GM19023 (cell line): ENCODE measurements around the gene KCTD5.
"Not testable (repeated sequence)": the region's sequence is repeated elsewhere in the genome, so short reads cannot be mapped to it uniquely, and the experiment has no call there.

ENCODE experiments used
- ATAC-seq: cut with Tn5 transposase; IDR thresholded peaks from one replicate; pipeline ENCODE4 v1.9.1; 2021; ENCODE audit warnings: mild to moderate bottlenecking, moderate library complexity; ENCODE audit not compliant: unreplicated experiment

KCTD5 gene

DNA sequence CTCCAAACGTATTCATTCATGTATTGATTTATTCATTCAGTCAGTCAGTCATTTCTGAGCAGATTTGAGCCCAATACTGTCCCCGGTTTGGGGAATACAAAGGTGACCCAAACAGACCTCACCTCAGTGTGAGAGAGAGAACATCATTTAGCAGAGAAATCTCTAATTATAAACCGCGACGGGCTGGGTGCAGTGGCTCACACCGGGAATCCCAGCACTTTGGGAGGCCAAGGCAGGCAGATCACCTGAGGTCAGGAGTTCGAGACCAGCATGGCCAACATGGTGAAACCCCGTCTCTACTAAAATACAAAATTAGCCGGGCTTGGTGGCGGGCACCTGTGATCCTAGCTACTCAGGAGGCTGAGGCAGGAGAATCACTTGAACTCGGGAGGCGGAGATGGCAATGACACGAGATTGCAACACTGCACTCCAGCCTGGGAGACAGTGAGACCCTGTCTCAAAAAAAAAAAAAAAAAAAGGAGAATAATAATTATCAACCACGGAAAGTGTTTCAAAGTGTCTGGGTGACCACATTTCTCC lies 39.4 kb downstream of the KCTD5 start:
- not testable (repeated sequence) for ATAC-seq

DNA sequence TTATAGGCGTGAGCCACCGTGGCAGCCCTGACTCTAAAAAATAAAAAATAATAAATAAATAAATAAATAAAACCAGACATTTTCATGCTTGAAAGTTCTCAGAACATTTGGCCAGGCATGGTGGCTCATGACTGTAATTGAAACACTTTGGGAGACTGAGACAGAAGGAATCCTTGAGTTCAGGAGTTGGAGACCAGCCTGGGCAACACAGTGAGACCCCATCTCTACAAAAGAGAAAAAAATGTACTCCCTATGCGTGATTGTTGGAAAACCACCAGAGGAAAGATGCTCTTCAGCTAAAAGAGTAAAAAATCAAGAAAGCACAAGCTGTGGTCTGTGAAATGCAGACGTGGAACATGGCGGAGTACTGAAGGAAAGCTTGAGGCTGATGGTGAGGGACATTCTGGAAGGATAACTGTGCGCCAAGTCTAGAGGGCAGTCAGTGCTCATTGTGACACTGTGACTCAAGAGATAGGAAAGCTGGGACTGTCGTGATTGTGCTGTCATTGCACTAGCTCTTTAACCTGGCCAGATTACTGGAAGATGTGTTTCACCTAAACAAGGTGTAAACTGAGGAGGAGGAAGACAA lies 41.9 kb downstream of the KCTD5 start:
- ATAC-seq, result no peak

DNA sequence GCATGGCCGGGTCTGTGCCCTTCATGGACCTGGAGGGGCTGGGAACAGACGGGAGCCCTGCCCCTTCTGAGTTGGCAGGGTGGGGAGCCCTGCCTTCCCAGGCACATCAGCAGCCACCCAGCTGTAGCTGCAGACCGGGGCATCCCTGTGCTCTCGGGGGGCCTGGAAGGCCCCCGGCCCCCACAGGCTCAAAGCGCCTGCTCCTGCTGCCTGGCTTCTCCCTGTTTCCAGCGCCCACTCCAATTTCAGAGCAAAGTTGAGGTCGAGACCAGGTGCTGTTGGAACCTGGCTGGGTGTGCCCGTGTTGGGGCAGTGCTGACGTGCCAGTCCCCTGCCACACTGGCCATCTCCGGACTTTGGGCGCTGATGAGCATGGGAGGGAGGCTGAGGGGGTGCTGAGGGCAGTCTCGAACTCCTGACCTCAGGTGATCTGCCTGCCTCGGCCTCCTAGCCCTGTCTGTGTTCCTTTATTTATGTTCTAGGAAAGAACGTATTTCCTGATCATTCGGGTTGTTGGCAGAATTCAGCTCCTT lies 42.6 kb downstream of the KCTD5 start:
- no peak for ATAC-seq

DNA sequence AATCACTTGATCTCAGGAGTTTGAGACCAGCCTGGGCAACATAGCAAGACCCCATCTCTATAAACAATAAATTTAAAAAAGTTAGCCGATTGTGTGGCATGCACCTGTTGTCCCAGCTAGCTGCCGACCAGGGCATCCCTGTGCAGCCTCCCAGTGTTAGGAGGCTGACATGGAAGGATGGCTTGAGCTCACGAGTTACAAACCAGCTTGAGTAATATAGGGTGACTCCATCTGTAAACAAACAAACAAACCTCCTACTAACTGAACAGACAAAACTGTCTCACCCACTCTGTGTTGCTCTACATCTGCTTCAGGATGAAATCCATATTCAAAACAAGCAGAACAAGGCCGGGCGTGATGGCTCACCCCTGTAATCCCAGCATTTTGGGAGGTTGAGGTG lies 44.6 kb downstream of the KCTD5 start:
- ATAC-seq, result no peak

DNA sequence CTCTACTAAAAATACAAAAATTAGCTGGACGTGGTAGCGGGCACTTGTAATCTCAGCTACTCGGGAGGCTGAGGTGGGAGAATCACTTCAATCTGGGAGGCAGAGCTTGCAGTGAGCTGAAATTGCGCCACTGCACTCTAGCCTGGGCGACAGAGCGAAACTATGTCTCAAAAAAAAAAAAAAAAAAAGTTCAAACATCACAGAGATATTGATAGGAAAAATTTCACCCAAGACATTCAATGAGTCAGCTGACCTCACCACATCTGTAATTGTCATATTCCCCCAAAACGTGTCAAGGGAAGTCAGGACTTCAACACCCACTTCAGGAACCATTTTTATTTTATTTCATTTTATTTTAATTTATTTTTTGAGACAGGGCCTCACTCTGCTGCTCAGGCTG lies 45.7 kb downstream of the KCTD5 start:
- ATAC-seq, result no peak

DNA sequence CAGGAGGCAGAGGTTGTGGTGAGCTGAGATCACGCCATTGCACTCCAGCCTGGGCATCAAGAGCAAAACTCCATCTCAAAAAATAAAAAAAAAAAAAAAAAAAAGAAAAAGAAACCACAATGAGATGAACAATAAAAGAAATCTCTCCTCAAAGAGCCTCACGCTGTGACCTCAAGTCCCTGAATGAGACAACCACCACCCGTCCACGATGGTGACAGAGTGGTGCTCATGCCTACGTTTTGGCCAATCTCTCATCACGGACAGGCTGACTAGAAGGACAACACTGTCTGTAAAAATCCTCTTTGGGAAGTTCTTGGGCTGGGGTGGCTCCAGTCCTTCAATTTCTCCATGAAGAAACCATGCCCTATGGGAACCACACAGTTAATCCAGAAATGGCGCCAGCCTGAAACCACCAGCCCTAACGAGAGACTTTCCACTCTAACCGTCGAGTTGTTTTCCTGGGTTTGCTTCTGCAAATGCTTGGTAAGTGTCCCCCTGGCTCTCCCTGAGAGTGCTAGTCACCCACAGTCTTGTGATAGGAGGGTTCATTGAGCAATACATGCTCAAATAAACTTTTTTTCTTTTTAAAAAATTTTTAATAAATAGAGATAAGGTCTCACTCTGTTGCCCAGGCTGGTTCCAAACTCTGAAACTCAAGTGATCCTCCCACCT lies 52.7 kb downstream of the KCTD5 start:
- no peak for ATAC-seq

DNA sequence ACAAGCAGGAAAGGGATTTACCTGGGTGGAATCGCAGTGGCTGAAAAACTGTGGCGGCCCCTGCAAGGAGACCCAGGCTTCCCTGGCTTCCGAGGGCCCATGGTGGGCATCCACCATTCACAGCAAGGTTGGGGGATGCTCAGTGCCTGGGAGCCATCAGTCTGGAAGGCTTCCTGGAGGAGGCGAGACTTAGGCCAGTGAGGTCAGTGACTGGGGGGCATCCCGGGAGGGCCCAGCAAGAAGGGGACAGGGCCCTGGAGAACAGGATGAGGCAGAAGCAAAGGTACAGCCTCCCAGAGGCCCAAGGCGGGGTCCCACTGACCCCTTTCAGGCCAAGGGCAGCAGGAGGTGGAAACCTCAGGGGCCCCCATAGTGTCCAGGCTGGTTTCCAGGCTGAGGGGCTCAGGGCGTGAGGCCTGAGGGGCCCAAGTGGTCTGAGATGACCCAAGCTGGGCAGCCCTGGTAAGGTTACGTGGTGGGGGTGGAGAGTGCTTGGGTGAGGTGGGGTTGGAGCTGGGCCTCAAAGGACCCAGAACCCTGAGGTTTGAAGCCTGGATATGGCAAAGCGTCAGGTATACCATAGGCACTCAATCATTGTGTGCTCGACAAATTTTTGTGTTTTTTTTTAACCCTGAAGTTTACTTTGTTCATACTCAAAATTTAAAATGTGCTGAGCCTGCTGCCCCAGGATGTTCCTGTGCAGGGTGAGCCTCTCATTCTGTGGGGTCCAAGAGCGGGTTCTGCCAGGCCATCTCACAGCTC lies 54.3 kb downstream of the KCTD5 start:
- no peak for ATAC-seq

DNA sequence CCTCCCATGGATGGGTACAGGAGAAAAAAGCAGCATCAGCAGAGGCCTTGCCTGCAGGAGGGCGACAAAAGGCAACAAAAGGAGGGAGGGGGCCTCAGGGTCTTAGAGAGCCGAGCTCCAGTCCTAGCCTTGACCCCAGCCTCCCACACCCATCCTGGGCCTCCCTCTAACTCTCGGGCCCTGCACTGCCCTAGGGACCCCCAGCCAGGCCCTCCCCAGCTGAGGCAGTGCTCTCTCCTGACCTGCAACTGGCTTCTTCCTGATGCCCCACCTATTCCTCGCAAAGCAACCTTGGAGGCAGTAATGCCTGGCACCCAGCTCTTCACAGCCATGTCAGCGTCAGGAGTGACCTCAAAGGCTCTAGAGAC lies 54.9 kb downstream of the KCTD5 start:
- ATAC-seq, result no peak

DNA sequence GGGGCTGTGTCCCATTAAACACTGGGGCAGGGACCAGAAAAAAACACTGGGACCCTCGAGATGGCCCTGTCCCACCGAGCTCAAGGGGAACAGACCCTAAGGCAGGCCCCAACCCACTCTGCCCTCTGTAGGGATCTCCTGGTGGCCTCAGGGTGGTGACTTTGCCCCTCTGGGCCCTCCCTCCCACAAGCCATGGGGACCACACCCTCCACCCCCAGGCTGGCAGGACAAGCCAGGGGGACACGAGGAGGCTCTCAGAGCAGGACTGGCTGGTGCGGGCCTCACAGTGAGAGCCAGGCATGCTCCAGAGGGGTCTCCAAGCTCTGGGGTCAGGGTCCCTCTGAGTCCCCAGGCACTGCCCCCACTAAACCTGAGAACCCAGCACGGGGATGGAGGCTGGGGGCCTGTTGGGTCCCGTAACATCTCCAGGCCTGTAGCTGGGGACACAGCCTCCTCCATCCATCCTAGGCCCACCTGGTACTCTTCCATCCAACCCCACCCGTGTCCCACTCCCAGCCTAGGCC lies 55.6 kb downstream of the KCTD5 start:
- ATAC-seq, result no peak

DNA sequence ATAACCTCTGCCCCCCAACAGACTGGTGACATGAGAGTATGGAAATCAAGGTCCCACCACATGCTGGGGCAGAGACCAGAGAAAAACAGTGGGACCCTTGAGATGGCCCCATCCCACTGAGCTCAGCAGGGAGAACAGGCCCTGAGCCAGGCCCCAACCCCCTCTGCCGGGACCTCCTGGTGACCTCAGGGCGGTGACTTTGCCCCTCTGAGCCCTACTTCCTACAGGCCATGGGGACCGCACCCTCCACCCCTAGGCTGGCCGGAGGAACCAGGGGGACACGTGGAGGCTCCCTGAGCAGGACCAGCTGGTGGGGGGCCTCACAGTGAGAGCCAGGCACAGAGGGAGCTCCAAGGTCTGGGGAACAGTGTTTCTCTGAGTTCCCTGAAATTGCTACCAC lies 56.3 kb downstream of the KCTD5 start:
- ATAC-seq, result no peak

DNA sequence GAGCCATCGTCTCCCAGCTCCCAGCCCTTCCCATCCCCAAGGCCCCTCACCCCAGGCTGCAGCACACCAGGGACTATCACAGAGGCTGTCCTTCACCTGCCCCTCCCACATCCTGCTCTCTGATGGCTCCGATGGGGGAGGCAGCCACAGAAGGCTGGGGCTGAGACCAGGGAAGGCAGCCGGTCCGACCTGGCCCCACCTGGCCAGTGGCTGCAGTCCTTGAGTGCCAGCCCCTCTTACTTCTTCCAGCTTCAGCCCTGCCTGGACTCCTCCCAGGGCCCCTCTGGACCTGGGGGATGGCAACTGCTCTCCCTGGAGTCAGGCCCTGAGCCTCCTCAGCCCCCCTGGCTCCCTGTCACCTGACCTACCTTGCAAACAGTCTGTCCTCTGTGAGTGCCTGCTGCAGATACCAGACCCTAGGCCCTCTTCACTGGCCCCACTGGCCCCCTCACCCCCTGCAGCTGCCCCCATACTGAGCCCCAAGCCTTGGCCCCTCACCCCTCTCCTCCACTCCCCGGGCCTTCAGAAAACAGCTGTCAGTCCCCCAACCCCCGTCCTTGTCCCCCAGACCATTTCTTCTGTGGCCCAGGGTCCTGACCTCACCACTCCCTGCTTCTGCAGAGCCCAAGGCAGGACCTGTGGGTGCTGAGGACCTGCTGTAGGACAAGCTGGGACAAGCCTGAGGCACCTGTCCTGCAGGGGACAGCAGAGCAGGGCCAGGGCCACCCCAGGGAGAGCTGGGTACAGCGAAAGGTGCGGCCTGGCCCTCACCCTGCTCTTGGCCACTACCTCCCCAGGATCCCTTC lies 57.5 kb downstream of the KCTD5 start:
- no peak for ATAC-seq

DNA sequence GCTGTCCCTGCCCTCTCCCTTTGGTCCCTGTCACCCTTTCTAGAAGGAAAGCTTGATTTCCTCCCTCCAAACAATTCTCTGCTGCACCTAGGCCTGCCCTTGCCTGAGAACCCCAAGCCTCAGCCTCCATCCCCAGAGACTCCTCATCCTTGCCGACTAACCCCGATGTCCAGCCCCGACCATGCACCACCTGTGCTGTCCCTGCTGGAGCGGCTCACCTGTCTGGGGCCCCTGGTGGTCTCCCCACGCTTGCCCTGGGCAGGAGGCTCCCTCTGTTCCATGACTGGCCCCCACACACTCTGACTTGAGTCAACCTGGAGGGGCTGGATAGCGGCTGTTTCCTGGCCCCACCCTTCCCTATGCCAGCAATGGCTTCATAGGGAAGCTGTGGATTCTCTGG lies 58.2 kb downstream of the KCTD5 start:
- no peak for ATAC-seq

DNA sequence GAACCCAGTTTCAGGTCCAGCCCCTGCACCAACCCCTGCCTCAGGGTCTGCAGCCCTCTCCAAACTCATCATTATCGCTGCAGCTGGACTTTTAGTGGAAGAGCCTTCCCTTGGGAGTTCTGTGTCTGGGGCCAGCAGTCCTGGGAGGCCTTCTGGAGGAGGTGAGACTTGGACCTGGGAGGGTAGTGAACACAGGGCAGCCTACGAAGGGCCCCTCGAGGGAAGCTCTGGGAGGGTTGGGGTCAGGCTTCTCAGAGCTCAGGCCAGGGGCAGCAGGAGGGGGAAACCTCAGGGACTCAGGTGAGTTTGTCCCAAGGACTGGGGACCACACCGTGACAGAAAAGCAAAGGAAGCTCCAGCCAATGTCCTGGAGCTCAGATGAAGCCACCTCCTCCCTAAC lies 58.8 kb downstream of the KCTD5 start:
- ATAC-seq, result no peak

DNA sequence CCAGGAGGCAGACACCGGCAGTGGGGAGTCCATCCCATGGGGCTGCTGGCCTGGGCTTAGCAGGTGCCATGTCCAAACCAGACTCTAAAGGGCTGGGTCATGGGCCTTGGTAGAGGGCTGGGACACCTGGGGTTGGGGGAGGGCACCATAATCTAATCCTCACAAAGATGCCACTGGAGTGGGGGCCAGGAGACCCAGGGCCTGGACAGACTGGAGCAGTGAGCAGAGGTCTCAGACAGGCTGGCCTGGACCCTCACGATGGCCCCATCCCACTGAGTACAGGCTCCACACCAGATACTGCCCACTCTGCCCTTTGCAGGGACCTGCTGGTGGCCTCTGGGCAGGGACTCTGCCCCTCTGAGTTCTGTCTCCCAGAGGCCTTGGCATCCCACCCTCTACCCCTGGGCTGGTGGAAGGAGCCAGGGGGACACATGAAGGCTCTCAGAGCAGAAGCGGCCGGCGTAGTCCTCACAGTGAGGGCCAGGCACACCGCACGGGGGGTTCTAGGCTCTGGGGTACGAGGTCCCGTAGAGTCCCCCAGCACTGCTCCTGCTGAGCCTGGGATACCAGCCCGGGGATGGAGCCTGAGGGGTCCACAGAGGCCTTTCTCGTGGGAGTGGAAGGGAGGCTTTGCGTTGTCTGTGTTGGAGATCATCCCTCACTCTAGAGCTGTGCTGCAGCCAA lies 60.1 kb downstream of the KCTD5 start:
- ATAC-seq, result no peak

DNA sequence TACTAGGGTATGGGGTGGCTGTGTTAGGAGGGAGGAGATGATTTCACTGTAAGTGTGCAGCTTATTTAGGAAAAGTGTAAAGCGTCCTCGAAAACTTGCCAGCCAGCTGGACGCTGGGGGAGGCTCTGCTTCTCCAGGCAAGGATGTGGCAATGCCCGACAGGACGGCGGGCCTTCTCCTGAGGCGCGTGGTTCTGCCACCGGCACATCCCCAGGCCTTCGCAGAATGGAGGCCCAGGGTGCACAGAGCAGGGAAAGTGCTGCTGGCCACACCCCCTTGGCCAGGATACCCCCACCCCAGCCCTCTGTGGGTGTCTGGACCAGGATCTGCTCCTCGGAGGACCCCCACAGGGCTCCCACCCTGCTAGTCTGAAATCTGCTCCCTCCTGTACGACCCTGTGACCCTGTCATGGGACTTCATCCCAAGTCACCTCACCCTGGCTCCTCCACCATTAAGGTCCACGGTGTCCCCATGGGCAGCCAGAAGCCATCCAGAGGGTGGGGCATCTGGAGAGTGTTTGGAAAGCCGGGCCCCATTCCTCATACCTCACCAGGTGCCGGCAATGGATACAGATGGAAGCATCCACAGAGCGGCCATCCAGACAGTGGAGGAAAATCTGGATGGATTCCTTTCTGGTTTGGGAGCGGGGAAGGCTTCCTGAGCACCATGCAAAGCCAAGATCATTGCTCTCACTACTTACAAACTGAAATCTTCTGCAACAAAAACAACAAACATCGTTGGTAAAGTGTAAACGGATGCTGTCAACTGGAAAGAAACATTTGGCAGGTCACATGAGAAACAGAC lies 60.9 kb downstream of the KCTD5 start:
- no peak for ATAC-seq

DNA sequence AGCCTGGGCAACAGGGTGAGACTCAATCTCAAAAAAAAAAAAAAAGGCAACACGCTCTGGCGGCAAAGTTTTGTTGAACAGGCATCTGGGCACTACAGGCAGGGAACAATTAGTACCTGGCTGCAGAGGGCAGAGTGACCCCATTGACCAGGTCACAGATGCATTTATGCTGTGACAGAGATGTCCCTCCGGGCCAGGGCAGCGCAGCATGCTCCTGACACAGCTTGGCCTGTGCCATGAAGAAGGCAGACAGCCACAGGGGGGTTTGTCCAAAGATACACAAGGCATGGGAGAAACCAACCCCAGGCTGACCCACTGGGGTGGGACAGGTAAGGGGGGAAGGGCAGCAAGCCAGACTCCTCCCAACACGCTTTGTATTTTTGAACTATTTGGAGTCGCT lies 62.4 kb downstream of the KCTD5 start:
- ATAC-seq, result no peak

DNA sequence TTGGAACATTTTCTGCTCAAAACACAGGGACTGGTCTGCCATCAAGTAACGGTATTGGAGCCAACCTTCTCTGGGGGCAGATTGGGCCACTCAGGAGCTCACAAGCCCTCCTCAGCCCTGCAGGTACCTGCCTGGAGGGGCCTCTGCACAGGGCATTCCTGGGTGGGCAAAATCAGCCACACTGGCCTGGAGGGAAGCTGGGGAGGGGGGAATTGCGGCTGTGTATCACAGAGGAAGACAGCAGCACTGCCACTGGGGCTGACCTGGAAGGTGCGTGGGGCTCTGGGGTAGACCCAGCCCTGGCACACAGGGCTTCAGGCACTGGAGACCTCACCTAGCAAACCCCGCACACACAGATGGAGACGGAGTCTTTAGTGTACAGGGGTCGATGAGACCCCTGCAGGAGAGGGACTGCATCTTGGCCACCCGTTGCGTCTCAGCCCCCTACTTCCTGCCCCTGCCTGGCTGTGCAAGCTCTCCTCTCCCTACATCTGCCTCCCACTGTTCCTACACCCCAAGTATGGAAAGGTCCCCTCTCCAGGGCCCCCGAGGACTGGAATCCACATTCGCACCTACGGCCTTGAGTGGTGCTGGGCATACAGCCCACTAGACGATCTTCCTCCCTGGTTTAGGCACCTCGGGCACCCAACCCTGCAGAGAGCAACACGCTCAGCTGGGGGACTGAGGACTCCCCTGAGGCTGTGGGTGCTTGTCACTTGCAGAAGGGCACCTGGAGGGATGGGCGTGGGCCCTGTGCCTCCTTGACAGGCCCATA lies 63.0 kb downstream of the KCTD5 start:
- no peak for ATAC-seq

DNA sequence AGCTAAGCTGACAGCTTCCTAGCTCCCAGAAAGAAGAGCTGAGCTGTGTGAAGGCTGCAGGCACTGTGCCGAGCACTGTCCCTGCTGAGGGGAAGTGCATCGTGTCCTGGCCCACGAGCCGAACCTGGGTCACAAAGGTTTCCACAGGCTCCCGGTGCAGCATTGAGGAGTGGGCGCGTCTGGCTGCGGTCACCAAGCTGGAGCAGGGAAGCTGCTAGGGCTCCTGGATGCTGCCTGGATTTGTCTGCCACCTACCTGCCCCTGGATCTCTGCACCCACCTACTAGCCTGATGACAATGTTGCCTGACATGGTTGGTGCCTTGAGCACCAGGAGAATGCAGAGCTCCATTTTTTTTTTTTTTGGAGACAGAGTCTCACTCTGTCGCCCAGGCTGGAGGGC lies 63.6 kb downstream of the KCTD5 start:
- ATAC-seq, result no peak
